ENCODE results near the gene DCAF4L1.

DCAF4L1 gene

DNA sequence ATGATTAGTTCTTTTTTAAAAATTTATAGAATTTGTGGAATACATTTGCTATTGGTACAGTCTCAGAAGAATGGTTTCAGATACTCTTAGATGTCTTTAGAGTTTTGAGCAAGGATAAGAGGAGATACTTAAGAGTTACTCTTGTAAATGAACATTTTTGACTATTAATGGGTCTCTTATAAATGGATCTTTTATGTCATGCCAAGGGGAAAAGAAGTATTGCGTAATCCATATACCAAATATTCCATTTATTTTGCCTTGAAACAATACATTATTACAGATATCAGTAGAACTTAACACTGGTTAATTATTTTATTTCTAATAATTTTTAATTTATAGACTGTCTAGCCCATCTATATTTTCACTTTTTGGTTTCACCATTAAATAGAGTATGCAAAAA is 17.2 kb upstream of the DCAF4L1 start:
- no peak for DNase-seq (ENCODE audit: low read depth)
- H3K4me3 ChIP-seq (replicated peaks; ENCODE audit: low read depth, low read length), result no peak overlapping the region
- TF ChIP-seq, protein P1, sequence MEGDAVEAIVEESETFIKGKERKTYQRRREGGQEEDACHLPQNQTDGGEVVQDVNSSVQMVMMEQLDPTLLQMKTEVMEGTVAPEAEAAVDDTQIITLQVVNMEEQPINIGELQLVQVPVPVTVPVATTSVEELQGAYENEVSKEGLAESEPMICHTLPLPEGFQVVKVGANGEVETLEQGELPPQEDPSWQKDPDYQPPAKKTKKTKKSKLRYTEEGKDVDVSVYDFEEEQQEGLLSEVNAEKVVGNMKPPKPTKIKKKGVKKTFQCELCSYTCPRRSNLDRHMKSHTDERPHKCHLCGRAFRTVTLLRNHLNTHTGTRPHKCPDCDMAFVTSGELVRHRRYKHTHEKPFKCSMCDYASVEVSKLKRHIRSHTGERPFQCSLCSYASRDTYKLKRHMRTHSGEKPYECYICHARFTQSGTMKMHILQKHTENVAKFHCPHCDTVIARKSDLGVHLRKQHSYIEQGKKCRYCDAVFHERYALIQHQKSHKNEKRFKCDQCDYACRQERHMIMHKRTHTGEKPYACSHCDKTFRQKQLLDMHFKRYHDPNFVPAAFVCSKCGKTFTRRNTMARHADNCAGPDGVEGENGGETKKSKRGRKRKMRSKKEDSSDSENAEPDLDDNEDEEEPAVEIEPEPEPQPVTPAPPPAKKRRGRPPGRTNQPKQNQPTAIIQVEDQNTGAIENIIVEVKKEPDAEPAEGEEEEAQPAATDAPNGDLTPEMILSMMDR (IDR thresholded peaks at IDR 0.05; ENCODE audit: low read length, missing control alignments), result no peak

DNA sequence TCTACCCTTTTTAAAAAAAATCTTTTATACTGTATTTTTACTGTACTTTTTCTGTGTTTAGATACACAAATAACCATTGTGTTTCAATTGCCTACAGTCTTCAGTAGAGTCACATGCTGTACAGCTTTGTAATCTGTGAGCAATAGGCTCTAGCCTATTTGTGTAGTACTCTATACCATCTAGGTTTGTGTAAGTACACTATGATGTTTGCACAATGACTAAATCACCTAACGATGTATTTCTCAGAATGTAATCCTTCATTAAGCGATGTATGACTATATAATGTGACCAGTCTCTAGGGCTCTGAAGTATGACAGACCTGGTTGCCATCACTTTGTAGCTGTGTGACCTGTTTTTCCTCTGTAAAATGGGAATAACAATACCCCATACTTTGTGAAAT is 14.2 kb upstream of the DCAF4L1 start:
- DNase-seq (ENCODE audit: low read depth), result no peak
- TF ChIP-seq, protein P1 (IDR thresholded peaks at IDR 0.05; ENCODE audit: low read length, missing control alignments), result no peak
- no peak overlapping the region for H3K4me3 ChIP-seq (replicated peaks; ENCODE audit: low read depth, low read length)

DNA sequence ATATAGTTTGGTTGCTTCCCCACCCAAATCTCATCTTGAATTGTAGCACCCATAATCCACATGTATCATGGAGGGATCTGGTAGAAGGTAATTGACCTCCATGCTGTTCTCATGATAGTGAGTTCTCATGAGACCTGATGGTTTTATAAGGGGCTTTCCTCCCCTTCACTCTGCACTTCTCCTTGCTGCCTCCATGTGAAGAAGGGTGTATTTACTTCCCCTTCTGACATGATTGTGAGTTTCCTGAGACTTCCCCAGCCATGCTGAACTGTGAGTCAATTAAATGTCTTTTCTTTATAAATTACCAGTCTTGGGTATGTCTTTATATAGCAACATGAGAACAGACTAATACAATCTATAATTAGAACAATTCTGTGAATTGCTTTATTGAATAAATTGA is 11.9 kb upstream of the DCAF4L1 start:
- no peak for DNase-seq (ENCODE audit: low read depth)
- no peak overlapping the region for H3K4me3 ChIP-seq (replicated peaks; ENCODE audit: low read depth, low read length)
- TF ChIP-seq, protein P1 (IDR thresholded peaks at IDR 0.05; ENCODE audit: low read length, missing control alignments), result no peak

DNA sequence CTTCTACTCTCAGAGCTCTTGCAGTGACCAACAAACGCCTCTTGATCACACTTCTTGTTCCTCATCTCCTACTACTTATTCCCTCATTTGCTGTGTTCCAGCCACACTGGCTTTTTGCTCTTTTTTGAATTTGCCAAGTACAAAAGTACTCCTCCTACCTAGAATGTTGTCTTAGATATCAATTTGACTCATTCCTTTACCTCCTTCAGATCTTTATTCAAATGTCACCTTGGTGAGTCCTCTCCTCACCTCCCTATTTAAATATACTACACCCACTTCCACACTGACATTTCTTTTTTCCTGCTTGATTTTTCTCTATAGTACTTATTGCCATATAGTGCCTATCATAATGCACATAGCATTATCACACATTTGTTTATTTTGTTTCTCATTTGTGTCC is 6.2 kb upstream of the DCAF4L1 start:
- DNase-seq (ENCODE audit: low read depth), result no peak
- TF ChIP-seq, protein P1 (IDR thresholded peaks at IDR 0.05; ENCODE audit: low read length, missing control alignments), result no peak
- H3K4me3 ChIP-seq (replicated peaks; ENCODE audit: low read depth, low read length), result no peak overlapping the region

DNA sequence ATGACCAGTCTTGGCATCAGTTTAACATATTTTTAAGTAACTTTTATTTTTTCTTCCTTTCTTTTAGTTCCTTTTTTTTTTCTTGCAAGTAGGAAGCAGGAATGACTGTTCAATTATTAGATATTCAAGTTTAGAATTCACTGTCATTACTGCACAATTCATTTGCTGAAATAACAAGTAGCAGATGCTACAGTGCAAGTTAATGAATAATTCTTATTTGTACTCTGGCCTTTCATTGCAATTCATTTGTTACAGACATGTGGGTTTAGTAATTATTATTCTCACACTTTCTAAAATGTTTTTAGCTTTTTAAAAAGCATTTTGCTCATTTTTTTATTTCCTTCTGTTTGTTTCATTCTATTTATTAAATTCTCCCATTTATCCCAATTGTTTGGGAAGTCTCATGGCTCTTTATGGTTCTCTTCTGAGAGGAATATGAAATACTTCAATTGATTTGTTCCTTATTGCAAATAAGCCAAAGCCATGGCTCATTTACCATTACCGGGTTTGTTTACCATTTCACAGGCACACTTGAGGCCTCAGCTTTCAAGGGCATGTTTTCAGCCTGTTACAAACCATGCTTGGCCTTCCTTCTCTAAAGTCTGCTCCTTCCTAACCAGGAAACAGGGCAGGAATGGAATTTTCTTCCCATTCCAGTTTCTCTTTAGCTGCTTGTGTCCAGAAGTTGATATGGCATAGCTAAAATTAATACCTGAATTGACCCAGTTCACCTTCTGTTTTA is 4.6 kb upstream of the DCAF4L1 start:
- no peak for DNase-seq (ENCODE audit: low read depth)

DNA sequence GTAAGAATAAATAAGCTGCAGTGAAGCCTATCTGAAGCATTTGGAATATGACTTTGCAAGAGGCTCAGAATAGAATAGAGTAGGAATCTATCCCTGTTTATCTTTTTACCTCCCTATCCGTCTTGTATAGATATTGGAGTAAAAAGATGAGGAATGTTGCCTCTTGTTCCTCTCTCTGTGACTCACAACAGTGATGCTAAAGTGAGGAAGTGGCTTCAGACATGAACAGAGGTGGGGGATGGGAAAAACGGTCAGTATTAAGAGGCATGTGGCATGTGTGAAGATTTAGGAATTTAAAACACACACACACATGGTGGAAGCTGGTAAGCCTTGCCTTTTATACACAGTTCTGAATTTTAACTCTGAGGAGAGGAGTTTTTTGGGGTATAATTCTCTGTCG is 3.8 kb upstream of the DCAF4L1 start:
- DNase-seq (ENCODE audit: low read depth), result peak; percentile 21
- H3K4me3 ChIP-seq (replicated peaks; ENCODE audit: low read depth, low read length), result no peak overlapping the region
- TF ChIP-seq, protein P1 (IDR thresholded peaks at IDR 0.05; ENCODE audit: low read length, missing control alignments), result no peak

More for the DNA sequence above, 4.6 kb upstream of the DCAF4L1 start:
- TF ChIP-seq, protein P1 (IDR thresholded peaks at IDR 0.05; ENCODE audit: low read length, missing control alignments), result no peak
- no peak overlapping the region for H3K4me3 ChIP-seq (replicated peaks; ENCODE audit: low read depth, low read length)

DNA sequence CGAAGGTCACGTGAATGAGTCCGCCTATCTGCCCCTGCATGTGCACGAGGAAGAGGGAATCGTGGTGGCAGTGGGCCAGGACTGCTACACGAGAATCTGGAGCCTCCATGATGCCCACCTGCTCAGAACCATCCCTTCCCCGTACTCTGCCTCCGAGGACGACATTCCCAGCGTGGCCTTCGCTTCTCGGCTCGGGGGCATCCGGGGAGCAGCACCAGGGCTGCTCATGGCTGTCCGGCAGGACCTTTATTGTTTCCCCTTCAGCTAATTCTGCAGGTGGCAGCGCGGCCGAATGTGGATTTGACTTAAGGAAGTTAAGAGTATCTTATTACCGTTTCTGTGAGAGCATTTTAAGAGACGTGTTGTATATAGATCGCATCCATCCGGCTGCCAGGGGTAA is 1.2 kb downstream of the DCAF4L1 start:
- TF ChIP-seq, protein P1 (IDR thresholded peaks at IDR 0.05; ENCODE audit: low read length, missing control alignments), result no peak
- no peak overlapping the region for H3K4me3 ChIP-seq (replicated peaks; ENCODE audit: low read depth, low read length)
- DNase-seq (ENCODE audit: low read depth), result no peak
